ENCODE results near the gene DIP2C.
"Not testable (repeated sequence)": the region's sequence is repeated elsewhere in the genome, so short reads cannot be mapped to it uniquely, and the experiment has no call there.

The DIP2C gene

DNA sequence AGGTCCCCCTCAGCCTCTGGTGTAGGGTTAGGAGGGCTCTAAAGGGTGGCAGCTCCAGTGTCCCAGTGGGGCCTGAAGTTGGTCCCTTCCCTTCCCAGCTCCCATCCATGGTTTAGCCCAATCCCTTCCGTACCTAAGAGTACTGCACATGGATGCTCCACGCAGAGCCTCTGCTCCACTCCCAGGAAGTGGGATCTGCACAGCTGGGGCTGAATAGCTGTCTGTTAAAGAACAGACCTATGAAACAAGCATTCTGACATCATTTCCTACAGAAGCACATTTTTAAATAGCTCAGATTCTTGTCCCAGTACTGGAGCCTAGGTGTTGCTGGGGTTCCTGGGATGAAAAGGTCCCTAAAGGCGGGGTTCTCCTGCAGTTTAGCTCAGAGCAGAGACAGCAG, 418.3 kb downstream of the DIP2C start:
- no peak for DNase-seq (ENCODE audit: low spot score)

DNA sequence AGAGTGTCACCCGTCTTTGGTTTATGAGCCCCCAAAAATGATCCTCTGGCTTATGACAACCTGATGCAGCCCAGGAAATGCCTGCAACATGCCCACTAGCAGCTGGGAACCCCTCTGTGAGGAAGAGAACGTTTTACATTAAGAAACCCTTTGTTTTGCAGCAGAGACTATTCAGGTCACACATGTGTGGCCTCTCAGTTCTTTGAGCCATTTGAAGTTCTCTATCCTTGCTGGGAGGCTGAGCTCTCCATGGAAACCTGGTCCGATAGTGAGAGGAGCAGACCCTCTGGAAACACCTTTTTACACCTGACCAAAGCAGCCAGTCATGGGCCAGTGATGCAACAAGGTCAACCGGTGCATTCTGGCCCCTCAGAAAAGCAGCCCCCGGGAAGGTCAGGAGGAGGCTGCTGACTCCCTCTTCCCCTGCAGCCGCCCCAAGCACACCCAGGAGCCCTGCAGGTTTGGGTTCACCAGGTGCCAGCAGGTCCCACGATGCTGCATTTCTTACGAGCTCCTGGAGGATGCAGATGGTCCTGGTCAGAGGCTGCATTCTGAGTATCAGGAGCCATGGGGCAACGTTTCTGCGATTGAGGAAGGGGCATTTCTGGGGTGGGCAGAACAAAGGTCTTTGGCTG, 419.9 kb downstream of the DIP2C start:
- no peak for DNase-seq (ENCODE audit: low spot score)

DNA sequence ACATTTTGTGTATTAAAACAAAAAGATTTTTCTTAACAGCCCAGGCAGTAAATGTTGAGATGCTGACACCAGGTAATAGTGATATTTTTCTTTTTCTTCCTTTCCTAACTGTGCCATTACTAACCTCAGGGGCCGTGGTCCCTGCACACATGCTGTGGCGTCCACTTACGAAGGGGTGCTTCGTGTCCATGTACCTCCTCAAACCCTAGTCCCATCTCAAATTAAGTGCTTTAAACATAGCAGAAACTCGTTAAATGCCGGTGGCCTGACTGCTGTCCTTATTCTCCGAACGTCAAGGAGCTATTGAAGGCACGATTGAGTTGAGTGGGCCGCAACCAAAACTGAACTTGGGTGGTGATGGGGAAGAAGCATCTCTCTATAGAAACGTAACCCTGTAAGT, 421.8 kb downstream of the DIP2C start:
- DNase-seq (ENCODE audit: low spot score): no peak

DNA sequence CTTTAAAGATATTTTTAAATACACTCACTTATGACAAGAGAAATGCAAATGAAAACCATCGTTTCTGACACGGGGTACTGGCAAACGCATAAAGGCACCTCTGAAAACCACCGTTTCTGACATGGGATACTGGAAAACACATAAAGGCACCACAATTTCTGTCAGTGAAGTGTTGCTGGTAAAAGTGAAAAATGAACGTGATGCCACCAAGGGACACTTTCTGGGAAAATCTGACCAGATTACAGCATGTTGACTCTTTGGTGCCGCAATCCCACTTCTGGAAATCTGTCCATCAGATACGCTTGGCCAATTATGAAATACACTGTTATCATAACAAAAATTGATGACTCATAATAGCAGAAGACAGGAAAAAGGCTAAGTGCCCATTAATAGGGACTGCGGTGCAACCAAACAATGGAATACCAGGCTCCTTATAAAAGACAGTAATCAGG, 422.5 kb downstream of the DIP2C start:
- no peak for DNase-seq (ENCODE audit: low spot score)

DNA sequence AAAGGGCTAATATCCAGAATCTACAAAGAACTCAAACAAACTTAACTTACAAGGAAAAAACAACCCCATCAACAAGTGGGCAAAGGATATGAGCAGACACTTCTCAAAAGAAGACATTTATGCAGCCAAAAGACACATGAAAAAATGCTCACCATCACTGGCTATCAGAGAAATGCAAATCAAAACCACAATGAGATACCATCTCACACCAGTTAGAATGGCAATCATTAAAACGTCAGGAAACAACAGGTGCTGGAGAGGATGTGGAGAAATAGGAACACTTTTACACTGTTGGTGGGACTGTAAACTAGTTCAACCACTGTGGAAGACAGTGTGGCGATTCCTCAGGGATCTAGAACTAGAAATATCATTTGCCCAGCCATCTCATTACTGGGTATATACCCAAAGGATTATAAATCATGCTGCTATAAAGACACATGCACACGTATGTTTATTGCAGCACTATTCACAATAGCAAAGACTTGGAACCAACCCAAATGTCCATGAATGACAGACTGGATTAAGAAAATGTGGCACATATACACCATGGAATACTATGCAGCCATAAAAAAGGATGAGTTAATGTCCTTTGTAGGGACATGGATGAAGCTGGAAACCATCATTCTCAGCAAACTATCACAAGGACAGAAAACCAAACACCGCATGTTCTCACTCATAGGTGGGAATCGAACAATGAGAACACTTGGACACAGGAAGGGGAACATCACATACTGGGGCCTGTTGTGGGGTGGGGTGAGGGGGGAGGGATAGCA, 423.5 kb downstream of the DIP2C start:
- DNase-seq (ENCODE audit: low spot score): not testable (repeated sequence)

DNA sequence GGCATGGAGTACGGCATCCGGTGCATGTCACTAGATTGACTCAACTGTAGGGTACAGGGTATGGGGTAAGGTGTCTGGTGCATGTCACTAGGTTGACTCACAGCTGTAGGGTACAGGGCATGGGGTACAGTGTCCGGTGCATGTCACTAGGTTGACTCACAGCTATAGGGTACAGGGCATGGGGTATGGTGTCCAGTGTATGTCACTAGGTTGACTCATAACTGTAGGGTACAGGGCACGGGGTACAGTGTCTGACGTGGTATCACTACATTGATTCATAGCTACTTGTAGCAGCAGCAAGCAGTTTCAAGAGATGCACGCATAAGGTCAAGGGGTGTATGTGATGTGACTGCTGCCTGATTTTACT, 424.4 kb downstream of the DIP2C start:
- not testable (repeated sequence) for DNase-seq (ENCODE audit: low spot score)

DNA sequence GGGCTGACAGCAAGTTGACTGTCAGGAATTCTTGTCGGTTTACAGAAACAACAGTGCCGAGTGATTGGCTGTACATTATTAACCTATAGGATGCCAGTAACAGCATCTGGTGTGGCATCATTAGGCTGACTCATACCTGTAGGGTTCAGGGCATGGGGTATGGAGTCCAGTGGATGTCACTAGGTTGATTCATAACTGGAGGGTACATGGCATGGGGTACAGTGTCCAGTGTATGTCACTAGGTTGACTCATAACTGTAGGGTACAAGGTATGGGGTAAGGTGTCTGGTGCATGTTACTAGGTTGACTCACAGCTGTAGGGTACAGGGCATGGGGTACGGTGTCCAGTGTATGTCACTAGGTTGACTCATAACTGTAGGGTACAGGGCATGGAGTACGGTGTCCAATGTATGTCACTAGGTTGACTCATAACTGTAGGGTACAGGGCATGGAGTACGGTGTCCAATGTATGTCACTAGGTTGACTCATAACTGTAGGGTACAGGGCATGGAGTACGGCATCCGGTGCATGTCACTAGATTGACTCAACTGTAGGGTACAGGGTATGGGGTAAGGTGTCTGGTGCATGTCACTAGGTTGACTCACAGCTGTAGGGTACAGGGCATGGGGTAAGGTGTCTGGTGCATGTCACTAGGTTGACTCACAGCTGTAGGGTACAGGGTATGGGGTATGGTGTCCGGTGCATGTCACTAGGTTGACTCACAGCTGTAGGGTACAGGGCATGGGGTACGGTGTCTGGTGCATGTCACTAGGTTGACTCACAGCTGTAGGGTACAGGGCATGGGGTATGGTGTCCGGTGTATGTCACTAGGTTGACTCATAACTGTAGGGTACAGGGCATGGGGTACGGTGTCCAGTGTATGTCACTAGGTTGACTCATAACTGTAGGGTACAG, 425.1 kb downstream of the DIP2C start:
- DNase-seq (ENCODE audit: low spot score): not testable (repeated sequence)

DNA sequence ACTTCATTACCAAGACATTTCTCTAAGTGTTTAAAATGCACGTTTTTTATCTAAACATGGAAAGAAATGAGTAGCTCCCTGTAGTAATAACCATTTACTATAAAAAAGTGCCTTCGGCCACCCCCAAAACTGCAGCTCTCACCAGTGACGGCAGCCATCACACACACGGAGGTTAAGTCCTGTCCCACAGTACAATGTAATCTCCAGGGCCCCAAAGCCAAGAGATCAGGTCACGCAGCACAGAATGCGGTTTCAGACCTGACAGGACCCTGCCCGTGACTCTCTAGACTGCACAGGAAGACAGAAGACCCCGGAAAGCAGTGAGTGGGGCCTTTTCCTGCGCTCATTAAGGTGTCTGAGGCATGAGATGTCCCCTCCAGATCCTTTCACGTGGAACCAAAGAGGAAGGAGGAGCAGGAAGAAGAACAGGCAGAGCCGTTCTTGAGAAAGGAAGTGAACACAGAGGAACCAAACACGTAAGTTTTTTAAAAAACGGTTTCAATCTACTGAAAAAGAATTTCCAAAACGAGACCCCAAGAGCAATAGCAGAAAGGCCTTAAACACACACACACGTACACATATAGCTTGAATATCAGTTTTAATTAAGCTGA, 428.5 kb downstream of the DIP2C start:
- no peak for DNase-seq (ENCODE audit: low spot score)

DNA sequence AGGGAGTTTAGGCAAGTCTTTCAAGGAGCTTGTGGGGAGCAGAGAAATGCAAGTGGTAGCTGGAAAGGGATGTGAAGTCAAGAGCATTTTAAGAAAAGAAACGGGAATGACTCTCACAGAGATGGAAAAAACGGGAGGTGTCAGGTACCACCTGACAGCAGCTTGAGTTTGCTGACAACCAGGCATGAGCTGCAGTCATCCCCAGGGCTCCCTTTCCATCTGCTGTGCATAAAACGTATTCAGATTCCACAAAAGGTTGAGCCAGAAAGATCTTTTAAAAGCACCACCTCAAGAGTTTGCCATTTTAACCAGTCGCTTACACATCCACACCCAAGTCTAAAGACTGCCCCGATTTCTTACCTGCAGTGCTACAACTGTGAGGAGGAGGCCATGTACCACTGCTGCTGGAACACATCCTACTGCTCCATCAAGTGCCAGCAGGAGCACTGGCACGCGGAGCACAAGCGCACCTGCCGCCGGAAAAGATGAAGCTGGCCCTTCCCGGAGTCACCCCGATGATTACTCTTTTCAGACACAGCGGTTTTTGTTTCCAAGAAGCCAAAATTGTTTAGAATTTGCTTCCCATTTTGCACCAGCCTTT, 437.4 kb downstream of the DIP2C start:
- no peak for DNase-seq (ENCODE audit: low spot score)

DNA sequence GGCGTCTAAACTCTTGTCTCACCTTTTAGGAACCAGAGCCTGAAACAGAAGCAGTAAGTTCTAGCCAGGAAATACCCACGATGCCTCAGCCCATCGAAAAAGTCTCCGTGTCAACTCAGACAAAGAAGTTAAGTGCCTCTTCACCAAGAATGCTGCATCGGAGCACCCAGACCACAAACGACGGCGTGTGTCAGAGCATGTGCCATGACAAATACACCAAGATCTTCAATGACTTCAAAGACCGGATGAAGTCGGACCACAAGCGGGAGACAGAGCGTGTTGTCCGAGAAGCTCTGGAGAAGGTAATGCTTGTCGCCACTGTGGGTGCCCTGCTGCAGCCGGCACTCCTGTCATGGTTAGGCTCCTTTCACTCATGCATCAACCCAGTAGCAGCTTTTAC, 441.2 kb downstream of the DIP2C start:
- no peak for DNase-seq (ENCODE audit: low spot score)

DNA sequence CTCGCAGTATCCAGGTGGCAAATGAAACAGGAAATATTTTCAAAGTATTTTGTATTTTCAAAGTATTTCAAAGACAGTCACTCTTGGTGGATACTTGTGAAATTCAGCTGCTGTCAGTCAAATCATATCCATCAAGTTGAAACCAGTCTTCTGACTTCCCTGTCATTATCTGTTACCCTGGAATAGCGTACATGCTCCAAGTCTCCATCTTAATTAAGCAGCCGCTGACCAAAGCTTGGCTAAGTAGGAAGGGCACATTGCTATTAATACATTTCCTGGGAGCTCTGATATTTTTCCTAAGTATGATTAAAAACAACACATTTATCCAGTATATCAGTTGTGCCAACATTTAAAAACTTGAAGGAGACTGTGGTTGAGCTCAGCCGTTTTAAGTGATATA, 442.0 kb downstream of the DIP2C start:
- no peak for DNase-seq (ENCODE audit: low spot score)

DNA sequence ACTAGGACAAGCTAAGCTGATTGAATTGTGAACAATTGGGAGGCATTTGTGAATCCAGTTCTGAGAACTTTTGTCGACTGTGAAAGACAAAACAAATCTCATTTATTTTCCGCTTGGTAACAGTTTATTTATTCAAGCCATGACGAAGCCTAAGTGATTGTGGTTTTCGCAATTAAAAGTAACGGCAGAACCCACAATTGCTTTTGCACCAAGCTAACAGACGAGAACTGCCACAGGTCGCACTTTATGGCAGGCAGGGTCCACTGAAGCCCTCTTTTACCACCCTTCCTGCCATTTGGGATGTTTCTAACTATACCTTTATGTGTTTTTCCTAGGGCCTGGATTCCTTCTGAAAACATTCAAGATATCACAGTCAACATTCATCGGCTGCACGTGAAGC, 443.0 kb downstream of the DIP2C start:
- DNase-seq (ENCODE audit: low spot score): no peak

DNA sequence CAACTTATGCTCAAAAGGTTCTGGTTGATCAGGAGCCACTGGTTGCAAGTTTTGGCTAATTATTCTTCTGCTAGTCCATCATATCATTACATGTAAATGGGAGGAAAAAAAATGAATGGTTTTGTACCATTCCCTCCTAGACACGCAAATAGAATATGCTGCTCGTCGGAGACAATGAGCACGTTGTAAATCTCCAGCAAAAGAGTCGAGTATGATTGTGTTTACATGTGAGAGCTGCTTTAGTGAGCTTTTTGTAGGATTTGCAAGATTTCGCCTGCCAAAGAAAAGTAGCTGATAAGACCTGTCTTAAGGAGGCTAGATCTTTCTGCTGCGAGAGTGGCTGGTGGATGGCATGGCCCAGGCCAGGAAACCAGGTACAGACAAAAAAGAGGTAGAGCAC, 445.2 kb downstream of the DIP2C start:
- no peak for DNase-seq (ENCODE audit: low spot score)

DNA sequence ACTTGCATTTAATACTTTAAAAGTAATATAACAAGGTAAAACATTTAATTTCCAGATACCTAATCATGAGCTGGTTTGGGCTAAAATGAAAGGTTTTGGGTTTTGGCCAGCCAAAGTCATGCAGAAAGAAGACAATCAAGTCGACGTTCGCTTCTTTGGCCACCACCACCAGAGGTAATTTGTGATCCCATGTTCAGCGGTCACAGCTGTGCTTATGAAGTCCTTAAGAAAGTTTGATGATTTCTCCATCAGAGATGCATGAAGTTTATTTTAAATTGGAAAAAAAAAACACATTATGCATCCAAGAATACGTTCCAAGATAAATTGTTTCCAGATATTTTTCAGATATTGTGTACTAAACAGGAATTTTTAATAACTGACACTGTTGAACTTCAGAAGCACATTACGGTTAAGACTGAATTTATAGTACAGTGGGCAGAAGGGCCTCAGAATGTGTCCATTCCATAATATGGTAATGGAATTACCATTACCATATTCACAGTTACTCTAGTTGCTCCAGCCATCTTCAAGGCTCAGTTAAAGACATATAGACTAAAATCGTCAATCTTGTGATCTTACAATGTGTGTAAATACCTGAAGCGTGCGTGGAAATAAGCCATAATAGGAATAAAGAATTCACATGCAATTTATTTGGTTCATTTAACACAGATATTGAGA, 447.4 kb downstream of the DIP2C start:
- no peak for DNase-seq (ENCODE audit: low spot score)

DNA sequence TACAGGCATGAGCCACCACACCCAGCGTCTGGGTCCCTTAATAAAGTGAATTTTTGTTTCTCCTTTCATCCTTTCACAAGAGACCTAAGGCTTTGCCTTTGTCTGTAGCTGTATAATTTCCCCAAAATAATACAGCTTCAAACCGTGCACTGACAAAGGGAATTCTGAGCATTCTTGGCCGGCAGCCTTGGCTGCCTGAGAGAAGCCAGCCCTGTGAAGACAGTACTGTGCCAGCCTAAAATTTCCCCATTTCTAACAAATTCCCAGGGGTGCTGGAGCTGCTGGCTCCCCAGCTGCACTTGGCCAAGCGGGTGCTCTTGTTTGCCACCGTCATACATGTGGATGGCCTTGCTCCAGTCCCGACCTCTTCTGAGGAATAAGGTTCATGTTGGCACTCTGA, 448.0 kb downstream of the DIP2C start:
- DNase-seq (ENCODE audit: low spot score): no peak

DNA sequence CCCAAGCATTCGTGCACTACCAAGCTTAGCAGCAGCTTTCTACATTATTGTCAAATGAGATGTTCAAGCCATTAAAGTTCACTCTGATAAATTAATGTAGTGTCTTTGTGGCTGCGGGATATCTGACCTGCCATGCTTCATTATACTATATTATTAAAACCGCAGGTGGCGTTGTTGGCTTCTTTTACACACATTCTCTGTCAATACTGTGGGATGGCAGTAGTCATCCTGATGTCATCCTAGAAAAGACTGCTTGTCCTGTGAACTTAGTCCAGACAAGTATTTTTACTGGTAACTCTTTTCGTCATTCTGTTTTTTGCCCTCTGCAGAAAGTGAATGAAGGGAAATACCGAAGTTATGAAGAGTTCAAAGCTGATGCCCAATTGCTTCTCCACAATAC, 450.4 kb downstream of the DIP2C start:
- no peak for DNase-seq (ENCODE audit: low spot score)

DNA sequence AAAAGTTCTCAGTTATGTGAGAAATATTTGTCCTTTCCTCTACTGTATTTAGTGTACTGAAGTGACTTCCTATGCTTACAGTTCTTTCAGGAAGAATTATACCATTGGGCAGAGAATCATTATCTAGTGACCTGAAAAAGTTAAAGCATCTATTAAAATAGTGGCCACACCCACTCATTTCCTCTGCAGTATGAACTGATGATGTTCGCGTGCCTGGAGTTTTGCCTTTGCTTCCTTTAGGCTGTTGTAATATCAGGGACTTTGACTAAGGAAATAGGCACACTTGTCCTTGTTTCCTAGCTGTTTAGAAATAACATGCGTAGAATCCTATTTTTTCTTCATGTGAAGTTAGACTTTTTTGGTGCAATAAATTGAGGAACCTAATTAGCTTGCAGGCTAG, 453.6 kb downstream of the DIP2C start:
- DNase-seq (ENCODE audit: low spot score): no peak

DNA sequence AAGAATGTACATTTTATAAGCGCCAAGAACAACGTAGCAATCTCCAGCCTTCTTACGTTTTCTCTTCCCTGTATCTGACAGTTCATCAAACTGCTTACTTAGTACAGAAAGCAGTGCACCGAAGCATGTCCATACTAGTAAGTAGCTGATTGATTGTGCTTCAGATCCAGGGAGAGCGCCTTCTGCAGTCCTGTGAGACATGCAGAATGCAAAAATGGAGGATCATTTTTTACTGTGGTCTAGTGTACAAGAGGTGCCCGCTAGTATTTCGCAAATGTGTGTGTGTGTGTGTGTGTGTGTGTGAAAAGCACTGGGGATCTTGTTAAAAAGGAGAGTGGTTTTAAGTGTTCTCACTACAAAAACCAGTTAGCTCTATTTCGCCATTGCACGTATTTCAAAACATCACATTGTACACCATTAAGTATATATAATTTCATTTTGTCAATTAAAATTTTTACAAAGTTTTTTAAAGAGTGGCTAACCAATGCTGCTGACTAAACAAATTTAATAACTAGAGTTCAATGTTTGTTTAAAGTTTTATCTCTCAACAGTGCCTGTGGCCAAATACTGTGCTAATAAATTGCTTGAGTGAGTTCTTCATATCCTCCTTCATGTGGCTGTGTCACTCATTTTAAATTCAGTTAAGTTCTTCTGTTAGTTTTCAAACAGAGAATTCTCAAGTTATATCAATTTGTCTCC, 454.6 kb downstream of the DIP2C start:
- no peak for DNase-seq (ENCODE audit: low spot score)

DNA sequence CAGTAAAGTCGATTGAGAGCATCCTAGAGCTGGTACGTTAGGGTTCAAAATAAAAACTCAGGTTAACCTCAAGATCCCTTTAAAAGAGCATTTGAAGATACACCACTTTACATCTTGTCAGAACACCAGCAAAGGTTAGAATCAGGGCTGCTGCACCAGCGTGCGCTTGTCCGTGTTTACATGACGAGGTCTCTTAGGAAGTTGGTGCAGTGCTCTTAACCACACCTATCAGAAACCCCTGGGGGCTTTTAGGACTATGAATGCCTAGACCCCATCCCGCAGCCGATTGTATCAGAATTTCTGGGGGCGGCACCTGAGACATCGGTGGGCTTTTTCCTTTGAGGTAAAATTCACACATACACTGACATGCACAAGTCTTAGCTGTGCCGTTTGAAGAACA, 456.6 kb downstream of the DIP2C start:
- DNase-seq (ENCODE audit: low spot score): no peak

DNA sequence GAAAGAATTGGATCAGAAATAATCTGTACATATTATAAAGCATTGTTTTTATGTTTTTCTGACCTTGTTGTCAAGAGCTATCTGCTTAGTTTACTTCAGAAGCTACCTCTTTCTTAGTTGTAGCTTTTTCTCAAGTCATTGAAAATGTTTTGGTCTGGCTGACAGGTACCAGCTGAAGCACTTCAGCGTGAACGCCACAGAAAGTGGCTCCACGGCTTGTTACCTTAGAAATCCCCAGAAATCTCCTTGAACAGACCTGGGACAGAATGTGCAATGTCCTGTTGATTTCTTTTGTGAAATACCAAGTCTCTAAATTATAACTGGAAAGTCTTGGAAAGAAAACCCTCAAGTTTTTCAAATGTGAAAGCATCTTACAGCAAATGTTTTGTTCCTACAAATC, 457.4 kb downstream of the DIP2C start:
- no peak for DNase-seq (ENCODE audit: low spot score)

DNA sequence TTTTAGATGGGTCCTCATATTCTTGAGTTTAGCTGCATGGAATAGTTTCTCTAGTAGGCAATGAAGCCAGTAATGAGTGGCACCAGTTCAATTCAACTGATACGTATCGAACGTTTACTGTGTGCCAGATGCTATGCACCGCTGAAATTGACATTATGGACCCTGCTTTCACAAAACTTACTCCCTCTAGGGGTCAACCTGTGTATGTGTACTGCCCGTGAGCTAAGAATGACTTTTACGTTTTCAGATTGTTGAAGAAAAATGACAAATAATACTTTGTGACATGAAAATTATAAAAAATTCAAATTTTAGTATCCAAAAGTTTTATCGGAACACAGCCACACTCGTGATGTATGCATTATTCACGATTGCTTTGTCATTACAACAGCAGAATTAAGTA, 458.7 kb downstream of the DIP2C start:
- no peak for DNase-seq (ENCODE audit: low spot score)
